GM12878 (cell line): ENCODE measurements around the gene C2orf74.

Experiments
- CTCF ChIP-seq, 3 experiments: IDR thresholded peaks in 2 of 3; conservative IDR thresholded peaks in 1 of 3; 2 replicates each; pipeline ENCODE4 v1.5.1; 2011; ENCODE audit warnings: low read depth in 3 of 3, low read length in 3 of 3, mild to moderate bottlenecking in 3 of 3, control low read depth in 2 of 3, moderate library complexity in 2 of 3, inconsistent platforms in 1 of 3, mixed read lengths in 1 of 3; ENCODE audit not compliant: control insufficient read depth in 2 of 3, insufficient read depth in 1 of 3; ENCODE audit errors: extremely low read depth in 1 of 3
- TCF3 ChIP-seq: IDR thresholded peaks from 2 replicates; pipeline ENCODE4 v1.6.1; 2012; ENCODE audit warnings: low read depth, mild to moderate bottlenecking, low read length, borderline replicate concordance; ENCODE audit not compliant: insufficient read depth

- TF ChIP-seq TCF3 (no peak), CTCF (IDR thresholded peaks at IDR 0.05 in 2 of 3, conservative IDR thresholded peaks at IDR 0.05 in 1 of 3; ENCODE audit: control insufficient read depth in 2 of 3, extremely low read depth in 1 of 3, insufficient read depth in 1 of 3, low read depth in 3 of 3, low read length in 3 of 3) (no peak)
Measured at GRCh38 chr2:61187085-61187484, 25.1 kb downstream of the C2orf74 start.
